ENCODE measurements around the gene EPAS1.

Gene EPAS1

DNA sequence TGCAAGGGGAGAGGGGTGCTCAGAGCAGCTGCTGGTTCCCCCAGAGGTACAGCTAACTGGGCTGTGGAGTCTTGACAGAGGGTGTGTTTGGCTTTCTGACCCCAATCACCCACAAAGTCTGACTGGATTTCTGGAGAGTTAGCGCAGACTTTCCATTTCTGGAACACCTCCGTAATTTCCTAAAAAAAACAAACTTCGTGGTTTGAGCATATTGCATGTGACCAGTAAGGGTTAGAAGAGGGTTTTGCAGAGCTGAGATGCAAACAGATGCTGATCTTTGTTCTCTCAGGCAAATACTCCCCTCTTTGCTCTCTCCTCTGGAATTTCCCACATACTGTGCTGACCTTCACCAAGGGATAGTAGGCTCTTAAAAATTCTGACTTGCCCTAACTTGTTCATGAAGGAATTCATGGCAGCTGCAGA lies 137.7 kb downstream of the EPAS1 start:
- in situ Hi-C loops (cut with MboI; ENCODE audit: low sequenced_read_pairs), result no loop called here

DNA sequence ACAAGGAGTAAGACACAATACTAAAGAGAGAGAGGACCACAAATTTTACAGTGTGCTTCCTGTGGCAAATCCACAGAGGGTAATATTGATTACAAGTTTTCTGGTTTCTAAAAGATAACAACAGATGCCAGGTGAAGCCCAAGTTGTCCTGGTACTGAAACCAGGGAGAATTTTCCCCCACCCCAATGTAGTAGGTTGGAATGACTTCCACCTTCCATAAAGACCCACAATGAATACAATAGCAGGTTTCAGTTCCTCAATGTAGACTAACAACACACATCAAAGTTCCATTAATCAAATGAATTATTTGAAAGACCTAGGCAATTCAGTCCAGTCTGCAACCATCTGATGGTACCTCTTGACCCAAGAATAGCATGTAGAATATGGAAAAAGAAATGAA lies 138.1 kb downstream of the EPAS1 start:
- in situ Hi-C loops (cut with MboI; ENCODE audit: low sequenced_read_pairs), result no loop called here

DNA sequence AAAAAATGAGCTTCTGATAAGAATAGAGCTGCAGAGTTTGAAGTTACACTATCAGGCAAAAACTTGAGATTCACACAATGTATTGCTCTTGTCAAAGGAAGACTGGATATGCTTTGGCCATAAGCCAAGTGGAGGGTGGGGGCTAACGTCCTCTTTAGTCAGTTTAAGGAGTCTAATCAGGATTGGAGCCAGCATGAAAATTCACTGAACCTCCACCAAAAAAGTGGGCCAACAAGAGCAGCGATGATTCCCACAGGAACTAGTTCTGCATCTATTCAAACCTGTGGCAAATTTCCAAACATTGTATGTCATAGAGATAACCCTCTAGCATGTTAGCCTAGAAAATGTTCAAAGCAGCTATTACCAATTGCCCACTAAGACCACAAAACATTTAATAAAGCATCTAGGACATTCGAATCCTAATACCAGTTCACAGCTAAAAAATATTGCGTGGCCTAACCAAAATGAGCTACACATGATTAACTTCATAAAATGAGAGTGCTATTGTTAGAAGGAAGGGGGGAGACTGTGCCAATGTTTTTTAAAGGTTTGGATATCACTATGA lies 138.7 kb downstream of the EPAS1 start:
- in situ Hi-C loops (cut with MboI; ENCODE audit: low sequenced_read_pairs), result no loop called here

Measured in HL-60/S4 (cell line).